GM03348 (cell line): ENCODE measurements around the gene CRAT.

ENCODE experiments used
- DNase-seq: peaks from one replicate; pipeline ENCODE4 v3.0.0; 2012; ENCODE audit warnings: low spot score

CRAT gene

DNA sequence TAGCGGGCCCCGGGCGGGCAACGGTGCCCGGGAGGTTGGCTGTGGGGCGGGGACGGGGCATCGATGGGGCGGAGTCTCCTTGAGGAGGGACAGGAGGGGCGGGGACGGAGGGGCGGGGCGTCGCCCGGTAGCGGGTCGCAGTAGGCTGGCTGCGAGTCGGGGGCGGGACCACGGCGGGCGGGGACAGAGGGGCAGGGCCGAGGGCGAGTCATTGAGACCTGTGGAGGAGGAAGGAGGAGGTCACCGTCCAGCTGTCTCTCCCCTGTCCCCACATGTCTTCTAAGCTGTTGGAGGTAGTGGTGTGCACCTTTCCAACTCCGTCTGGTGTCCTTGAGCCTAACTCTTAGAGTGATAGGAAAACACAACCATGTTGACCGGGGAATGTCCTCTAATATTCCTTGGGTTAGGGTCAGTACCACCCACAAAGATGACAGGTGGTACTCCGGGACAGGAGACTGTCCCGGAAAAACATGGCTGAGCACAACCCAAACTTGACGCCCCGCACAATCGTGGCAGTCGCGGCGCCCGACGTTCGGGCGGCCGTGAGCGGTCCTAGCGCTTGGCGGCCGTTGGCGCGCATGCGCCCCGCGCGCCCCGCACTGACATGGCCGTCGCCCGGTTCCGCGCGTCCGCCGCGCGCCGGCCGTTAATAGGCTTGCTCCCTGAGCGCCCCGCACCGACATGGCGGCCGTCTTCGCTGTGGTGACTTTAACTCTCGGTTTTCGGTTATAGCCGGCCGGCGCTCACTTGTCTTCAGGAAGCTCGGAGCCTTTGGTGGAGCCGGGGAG is at the start of gene CRAT, which contains the start of gene PTPA:
Gene CRAT (minus strand): TSS at position 54 of the 788 bp plus-strand sequence. CDS start 284 bp downstream, outside the sequence.
Gene PTPA (plus strand): TSS at position 676 of the 788 bp plus-strand sequence. CDS start 186 bp downstream, outside the sequence.
- DNase-seq = peak; percentile 100

- no peak for DNase-seq
Observed at GRCh38 chr9:129156163-129156562, 45.6 kb upstream of the CRAT start.

GRCh38 chr9:129154866-129155477 is 44.4 kb upstream of the CRAT start:
- no peak for DNase-seq

- DNase-seq = no peak
Observed at GRCh38 chr9:129151469-129151868, 40.9 kb upstream of the CRAT start.

- no peak for DNase-seq
Observed at GRCh38 chr9:129150672-129151211, 40.1 kb upstream of the CRAT start.

DNA sequence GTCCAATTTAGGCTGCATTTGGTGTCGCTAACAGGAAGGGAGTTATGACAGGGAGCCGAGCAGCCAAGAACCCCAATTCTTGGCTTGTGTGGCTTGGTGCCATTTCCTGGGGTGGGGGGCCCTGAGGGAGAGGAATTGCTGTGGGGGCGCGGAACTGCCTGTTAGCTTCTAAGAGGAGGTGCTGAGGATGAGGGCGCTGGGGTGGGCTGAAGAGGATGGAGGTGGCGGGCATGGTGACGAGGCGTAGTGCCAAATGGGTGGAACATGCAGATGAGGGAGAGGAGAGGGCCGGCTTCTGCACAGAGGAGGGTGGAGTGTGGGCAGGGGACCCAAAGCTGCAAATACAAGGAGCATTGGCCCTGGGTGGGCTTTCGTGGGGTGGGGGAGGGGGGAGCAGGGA is 39.5 kb upstream of the CRAT start:
- no peak for DNase-seq

DNA sequence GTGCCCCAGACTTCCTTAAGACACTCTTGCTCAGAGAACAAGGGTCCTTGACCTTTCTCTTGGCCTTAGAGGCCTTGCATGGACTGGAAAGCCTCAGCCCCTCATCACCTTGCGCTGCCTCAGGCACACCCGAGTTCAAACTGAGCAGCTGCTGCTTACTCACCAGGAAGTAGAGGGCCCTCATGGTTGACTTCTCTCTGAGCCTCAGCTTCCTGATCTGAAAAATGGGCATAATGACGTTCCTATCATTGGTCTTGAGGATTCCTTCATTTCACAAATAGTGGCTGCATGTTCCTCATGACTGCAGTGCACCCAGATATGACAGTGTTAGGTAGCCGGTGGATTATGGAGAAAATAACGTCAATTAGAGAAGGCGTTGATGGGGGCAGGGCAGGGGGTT is 38.8 kb upstream of the CRAT start:
- DNase-seq = no peak

DNA sequence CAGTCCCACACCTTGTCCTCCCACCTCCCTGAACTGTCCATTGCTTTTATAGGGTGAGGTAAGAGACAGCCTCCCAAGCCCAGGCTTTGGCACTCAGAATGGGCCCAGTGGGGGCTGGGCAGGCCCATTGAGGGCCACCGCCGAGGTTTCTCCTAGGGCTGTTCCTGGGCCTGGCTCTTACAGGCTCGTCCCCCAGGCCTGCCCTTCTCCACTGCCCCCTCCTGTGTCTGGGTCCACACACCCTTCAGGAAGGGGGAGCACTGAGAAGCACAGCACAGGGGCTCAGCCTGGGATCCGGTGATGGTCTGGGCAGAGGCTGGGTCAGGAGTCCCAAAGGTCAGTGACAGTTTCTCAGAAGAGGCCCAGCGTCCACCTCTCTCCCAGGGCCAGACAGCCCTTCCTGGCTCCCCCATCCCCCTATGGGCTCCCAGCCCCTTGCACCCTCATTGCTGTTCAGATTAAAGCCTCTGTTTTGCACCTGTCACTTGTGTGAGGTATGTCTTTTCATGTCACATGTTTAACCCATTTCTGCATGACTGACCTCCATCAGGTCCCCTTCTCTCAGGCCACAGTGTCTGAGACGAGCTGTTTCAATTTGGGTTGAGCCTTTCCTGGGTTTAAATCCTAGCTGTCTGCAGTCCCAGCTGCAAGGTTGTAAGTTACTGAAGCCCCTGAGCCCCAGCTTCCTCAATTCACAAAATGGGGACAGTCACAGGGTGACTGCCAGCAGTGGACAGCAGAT is 38.0 kb upstream of the CRAT start:
- DNase-seq = no peak

DNA sequence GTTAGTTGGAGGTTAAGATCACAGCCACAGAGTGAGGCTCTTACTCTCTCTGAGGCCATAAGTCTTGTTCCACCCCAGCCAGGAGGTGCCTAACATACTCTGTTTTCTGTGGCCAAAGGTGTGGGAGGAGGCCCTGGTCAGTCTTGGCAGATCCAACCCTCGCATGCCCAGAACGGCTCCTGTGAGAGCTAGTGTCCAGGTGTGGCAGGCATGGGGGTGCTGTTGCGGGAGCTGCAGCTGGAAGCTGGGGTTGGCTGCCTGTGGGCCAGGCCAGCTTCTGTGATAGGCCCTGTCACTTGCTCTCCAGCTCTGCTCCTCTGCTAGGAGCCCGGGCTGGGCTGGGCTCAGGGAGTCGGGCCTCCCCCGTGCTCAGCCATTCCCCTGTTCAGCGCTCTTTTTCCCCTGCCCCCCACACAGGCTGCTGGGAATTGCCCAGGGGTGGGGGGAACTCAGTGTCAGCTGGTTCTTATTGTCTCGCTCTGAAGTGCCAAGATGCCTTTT is 35.9 kb upstream of the CRAT start:
- peak; percentile 50 for DNase-seq

- DNase-seq = peak; percentile 91
Observed at GRCh38 chr9:129145841-129146292, 35.3 kb upstream of the CRAT start.

DNA sequence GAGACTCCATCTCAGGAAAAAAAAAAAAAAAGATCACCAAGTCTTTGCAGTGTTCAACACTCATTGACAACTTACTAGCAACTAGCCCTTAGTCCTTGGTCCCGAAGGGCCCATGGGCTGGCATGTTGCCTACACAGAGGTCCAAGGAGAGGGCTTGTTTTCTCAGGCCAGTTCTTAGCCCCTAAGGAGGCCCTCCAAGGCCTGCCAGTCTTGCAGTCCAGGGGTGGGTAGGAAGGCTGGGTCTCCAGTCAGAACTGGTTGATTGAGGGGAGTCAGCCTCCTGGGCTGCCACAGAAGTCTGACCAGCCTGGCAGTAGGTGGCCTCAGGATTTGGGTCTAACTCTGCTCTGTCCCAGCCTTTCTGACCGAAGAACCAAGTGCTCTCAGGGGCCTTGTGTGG is 34.7 kb upstream of the CRAT start:
- DNase-seq = no peak

- DNase-seq = peak; percentile 94
Observed at GRCh38 chr9:129143031-129143927, 32.7 kb upstream of the CRAT start.

DNA sequence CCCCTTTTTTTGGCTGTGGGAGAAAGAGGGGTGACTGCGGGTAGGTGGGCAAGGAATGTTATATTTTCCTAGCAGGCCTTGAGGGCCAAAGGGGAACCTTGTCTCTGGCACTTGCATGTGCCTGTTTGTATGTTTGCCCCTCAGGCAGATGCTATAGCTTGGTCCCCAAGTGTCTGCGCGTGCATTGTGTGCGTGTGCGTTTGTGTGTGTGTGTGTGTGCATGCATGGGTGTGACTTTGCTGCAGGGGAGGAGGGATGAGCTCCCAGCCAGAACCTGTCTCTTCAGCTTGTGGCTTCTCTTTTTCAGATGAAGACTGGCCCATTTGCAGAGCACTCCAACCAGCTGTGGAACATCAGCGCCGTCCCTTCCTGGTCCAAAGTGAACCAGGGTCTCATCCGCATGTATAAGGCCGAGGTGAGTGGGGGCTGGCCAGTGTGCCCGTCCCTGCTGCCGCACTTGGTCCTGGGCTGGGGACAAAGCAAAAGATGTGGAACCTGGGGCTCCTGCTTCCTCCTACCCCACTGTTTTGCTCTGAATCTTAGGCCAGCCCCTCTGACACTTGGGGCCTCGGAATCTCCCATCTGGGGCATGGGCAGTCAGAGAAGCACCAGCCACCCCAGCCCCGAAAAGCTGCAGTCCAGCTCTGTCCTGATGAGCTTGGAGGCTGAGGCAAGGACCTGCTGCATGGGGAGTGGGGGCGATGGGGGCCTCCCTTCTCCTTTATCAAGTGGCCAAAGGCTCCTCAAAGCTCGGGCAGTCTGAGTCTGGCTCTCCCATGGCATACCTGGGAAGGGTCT is 31.7 kb upstream of the CRAT start:
- DNase-seq = no peak

- peak; percentile 71 for DNase-seq
Observed at GRCh38 chr9:129141066-129142041, 30.8 kb upstream of the CRAT start.

GRCh38 chr9:129140397-129141065 is 29.9 kb upstream of the CRAT start:
- peak; percentile 36 for DNase-seq

GRCh38 chr9:129139993-129140396 is 29.4 kb upstream of the CRAT start:
- DNase-seq = peak; percentile 95

- peak; percentile 86 for DNase-seq
Observed at GRCh38 chr9:129139233-129139992, 28.8 kb upstream of the CRAT start.
